Mesodermal cell (in vitro differentiated cells): ENCODE measurements around the gene TSR2.
A peak's percentile ranks its signal among the peaks of the same experiment; 100 is the strongest.
"Not testable (repeated sequence)": the region's sequence is repeated elsewhere in the genome, so short reads cannot be mapped to it uniquely, and the experiment has no call there.

Experiments used
- H3K27ac ChIP-seq: 2 replicates; pipeline ENCODE4 v1.7.0; 2013; ENCODE audit warnings: mild to moderate bottlenecking, low read depth, low read length, moderate library complexity; ENCODE audit not compliant: severe bottlenecking
- H3K36me3 ChIP-seq: 2 replicates; pipeline ENCODE4 v1.7.1; 2013; ENCODE audit warnings: mild to moderate bottlenecking, low read length, moderate library complexity; ENCODE audit not compliant: control insufficient read depth, insufficient read depth
- H3K4me1 ChIP-seq: one replicate; pipeline ENCODE4 v1.7.1; 2013; ENCODE audit warnings: mild to moderate bottlenecking, low read length; ENCODE audit not compliant: insufficient read depth, control insufficient read depth, poor library complexity, severe bottlenecking
- H3K4me3 ChIP-seq: 2 replicates; pipeline ENCODE4 v1.7.0; 2013; ENCODE audit warnings: low read length, control low read depth, mild to moderate bottlenecking; ENCODE audit not compliant: insufficient read depth, poor library complexity, severe bottlenecking; ENCODE audit errors: extremely low read depth
- H3K9me3 ChIP-seq: 2 replicates; pipeline ENCODE4 v1.7.1; 2013; ENCODE audit warnings: mild to moderate bottlenecking, low read length, moderate library complexity; ENCODE audit not compliant: control insufficient read depth
- WGBS, 2 experiments: methylation state at CpG; one replicate each; pipeline ENCODE4 v1.1.5; 2013; ENCODE audit warnings: missing lambda C conversion rate in 2 of 2; ENCODE audit not compliant: insufficient coverage in 2 of 2; 5-methylcytosine and 5-hydroxymethylcytosine counted together

TSR2 gene

DNA sequence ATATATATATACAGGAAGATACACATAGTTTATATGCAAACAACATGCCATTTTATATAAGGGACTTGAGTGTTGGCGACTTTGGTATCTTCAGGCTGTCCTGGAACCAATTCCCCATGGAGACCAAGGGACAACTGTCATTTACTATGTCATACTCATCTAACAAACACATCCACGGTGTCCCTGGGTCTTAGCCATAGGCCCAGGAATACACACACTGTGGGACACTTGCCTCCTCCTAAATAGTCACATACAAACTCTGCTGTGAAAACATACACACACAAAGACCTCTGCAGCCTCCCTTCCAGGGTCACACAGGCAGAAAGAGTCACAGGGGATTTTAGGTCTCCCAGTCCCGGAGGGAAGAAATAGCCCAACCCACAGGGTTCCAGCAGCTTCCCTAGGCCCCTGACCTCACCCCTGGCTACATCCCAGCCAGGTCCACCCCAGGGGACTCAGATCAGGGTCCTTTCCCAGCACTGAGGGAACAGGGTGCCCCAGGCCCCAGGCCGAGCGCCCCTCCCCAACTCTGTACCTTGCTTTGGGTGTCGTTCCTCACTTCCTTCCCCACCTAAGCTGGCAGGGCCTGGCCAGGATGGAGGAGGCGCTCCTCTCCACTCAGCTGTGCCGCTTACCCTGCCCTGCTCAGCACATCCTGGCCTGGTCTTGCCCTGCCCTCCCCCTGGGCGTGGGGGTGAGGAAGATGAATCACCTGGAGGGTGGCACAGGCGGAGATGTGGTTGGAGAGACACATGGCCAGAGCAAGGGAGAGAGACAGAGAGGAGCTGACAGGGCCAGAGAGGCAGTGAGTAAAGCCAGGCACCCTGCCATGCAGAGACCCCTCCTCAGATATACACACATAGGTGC lies 34.0 kb downstream of the TSR2 start:
- H3K4me3 ChIP-seq: no peak overlapping the region
- H3K9me3 ChIP-seq: no peaks in the 10 kb centered on the region
- WGBS, 2 experiments: 100% methylated on average over 1 of the region's 10 CpGs; no CpG with 5 or more reads in 1 of the 2 experiments
- peaks cover 1% of the 10 kb centered on the region for H3K4me1 ChIP-seq
- H3K36me3 ChIP-seq: peaks cover 5% of the 10 kb centered on the region
- H3K27ac ChIP-seq: no peak overlapping the region

DNA sequence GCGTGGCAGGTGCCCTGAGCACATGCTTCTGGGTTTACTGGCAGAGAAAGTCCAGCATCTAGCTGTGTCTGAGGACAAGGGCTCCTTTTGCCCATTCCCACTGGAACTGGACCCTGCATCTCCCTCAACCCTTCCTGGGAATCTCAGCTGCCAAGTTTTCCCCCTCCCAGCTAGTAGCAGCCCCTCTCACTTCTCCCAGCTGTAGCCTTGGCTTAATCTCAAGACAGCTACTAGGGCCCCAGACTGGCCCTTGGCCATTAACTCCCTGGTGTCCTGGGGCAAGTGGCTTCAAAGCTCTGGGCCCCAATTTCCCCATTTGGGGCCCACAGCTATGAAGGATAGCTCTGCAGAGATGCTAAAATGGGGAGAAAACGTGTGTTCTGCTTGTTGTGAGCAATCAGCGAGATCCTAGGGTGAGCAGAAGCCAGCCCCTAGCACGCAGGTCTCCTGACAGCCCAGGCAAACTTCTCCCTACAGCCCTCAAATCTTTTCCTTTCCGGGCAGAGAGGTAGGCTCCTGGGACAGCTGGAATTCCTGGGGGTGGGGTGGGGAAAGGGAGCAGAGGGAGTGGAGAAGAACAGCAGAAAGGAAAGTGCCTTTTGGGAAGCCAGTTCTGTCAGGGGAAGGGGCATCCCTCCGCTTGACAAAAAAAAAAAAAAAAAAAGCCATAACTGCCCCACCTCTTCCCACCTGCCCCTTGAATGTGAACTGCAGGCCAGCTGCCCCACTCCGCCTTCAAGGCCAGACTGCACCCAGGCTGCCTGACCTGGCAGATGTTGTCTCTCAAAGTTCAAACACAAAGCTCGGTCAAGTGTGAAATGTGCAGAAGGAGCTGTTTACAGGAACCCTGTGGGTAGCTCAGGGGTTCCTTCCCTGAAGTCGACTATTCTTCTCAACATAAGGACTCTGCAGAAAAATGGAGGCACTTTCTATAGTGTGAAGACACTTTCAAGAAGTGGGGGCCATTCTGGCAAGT lies 39.2 kb downstream of the TSR2 start:
- 52% methylated on average over 2 of the region's 9 CpGs; no CpG with 5 or more reads in 1 of the 2 experiments for WGBS, 2 experiments

DNA sequence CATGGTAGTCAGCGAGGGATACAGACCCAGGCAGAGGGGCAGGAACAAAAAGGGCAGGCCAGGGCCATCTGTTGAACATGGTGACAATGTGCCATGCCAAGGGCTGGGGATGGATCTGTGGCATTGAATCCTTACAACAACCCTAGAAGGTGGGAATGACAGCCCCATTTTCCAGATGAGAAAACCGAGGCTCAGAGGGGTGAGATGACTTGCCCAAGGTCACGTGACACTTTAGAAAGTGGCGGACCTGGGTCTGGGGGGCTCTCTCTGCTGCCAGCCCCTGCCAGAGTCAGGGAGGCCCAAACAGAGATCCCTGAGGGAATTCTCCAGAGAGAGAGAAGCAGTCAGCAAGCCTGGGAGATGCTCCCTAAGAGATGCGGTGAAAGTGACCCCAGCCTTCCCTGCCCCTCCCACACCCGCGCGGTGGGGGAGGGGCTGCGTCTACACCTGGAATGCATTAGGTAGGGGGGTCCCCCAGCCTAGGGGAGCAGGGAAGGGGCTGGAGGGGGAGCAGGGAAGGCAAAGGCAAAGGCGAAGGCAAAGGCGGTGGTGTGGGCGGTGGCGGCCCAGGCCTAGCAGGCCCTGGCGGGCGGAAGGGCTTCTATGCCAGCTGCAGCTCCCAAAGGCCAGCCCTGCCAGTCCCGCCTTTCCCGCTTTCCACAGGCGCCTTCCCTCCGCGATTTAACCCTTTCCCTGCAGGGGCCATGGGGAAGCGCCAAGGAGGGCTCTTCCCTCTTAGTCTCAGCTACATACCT lies 42.8 kb downstream of the TSR2 start:
- H3K4me1 ChIP-seq: peaks cover 27% of the 10 kb centered on the region
- peak overlapping the region; percentile 80 for H3K27ac ChIP-seq
- H3K4me3 ChIP-seq: no peak overlapping the region
- H3K9me3 ChIP-seq: no peaks in the 10 kb centered on the region
- H3K36me3 ChIP-seq: no peaks in the 10 kb centered on the region
- 25 to 29% methylated on average over 9 to 11 of the region's 21 CpGs for WGBS, 2 experiments

More for the DNA sequence above, 39.2 kb downstream of the TSR2 start:
- Histone ChIP-seq H3K4me1 (peaks cover 24% of the 10 kb centered on the region), H3K36me3 (no peaks in the 10 kb centered on the region), H3K27ac (no peak overlapping the region), H3K9me3 (no peaks in the 10 kb centered on the region), H3K4me3 (no peak overlapping the region)

DNA sequence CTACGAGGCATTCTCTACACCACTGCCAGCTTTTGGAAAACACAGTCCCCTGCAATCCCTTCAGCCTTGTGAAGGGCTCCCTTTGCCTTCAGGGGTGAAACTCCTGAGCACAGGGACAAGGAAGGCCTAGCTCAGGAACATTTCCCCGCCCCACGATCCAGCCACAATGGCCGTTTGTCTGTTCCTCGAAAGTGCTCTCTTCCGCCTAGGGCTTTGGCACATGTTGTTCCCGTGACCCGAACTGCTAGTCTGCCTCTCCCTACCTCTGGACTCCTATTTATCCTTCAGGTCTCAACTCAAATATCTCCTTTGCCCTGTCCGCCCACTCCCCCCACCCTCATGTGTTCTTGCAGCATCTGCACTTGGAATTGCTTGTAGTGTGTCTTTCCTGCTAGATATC lies 43.7 kb downstream of the TSR2 start:
- 62 to 78% methylated on average over 6 of the region's 9 CpGs for WGBS, 2 experiments
- Histone ChIP-seq H3K9me3 (no peaks in the 10 kb centered on the region), H3K4me3 (no peak overlapping the region), H3K27ac (peak overlapping the region; percentile 80), H3K4me1 (peaks cover 27% of the 10 kb centered on the region), H3K36me3 (no peaks in the 10 kb centered on the region)

DNA sequence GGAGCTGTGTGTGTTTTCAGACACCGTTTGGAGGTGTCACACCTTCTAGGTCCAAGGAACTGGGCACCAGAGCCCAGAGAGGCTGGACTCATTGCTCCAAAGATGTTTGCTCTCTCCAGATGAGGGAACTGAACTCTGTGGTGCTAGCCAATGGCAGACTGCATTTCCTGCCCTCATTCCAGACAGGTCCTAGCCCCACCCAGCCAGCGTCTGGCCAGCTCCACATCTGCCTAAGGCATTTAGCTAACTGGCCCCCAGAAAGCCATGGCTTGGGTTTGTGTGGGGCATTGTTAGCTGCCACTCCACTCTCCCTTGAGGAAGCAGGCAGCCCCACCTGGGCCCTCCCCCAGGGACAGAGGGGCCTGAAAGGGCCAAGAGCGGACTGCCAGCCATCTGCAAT lies 44.5 kb downstream of the TSR2 start:
- Histone ChIP-seq H3K27ac (no peak overlapping the region), H3K9me3 (no peaks in the 10 kb centered on the region), H3K4me3 (no peak overlapping the region), H3K4me1 (peaks cover 22% of the 10 kb centered on the region), H3K36me3 (no peaks in the 10 kb centered on the region)
- 0 to 40% methylated on average over 1 of the region's 3 CpGs for WGBS, 2 experiments

DNA sequence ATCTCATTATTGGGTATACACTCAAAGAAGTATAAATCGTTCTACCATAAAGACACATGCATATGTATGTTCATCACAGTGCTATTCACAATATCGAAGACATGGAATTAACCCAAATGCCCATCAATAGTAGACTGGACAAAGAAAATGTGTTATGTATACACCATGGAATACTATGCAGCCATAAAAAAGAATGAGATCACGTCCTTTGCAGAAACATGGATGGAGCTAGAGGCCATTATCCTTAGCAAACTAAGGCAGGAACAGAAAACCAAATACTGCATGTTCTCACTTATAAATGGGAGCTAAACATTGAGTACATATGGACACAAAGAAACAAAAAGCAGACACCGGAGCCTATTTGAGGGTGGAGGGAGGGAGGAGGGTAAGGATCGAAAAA lies 49.6 kb downstream of the TSR2 start:
- WGBS, 2 experiments: no CpG with 5 or more reads among the region's 5 CpGs
- H3K4me3 ChIP-seq, H3K36me3 ChIP-seq, H3K9me3 ChIP-seq, H3K27ac ChIP-seq: not testable (repeated sequence)
- peaks cover 19% of the 10 kb centered on the region for H3K4me1 ChIP-seq

DNA sequence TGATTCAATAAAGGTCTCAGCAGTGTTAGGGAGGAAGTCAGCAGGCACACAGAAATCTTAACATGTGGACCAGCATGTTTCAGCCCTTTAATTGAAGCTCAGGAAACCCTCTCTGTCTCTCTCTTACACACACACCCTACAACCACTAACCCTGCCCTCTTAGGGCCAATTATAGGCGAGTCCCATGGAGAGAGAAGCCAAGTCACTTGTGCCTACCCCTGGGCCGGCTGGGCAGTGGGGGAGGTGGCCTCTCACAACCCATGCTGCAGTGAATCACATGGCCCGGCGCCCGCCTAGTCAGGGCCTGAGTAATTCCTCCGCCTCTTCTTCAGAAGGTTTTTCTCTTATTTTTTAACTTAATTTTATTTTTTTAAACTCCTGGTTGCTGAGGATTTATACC lies 52.1 kb downstream of the TSR2 start:
- no peaks in the 10 kb centered on the region for H3K36me3 ChIP-seq
- H3K9me3 ChIP-seq: no peaks in the 10 kb centered on the region
- WGBS, 2 experiments: 60% methylated on average over 1 of the region's 6 CpGs; no CpG with 5 or more reads in 1 of the 2 experiments
- H3K4me1 ChIP-seq: peaks cover 22% of the 10 kb centered on the region
- no peak overlapping the region for H3K4me3 ChIP-seq
- no peak overlapping the region for H3K27ac ChIP-seq

DNA sequence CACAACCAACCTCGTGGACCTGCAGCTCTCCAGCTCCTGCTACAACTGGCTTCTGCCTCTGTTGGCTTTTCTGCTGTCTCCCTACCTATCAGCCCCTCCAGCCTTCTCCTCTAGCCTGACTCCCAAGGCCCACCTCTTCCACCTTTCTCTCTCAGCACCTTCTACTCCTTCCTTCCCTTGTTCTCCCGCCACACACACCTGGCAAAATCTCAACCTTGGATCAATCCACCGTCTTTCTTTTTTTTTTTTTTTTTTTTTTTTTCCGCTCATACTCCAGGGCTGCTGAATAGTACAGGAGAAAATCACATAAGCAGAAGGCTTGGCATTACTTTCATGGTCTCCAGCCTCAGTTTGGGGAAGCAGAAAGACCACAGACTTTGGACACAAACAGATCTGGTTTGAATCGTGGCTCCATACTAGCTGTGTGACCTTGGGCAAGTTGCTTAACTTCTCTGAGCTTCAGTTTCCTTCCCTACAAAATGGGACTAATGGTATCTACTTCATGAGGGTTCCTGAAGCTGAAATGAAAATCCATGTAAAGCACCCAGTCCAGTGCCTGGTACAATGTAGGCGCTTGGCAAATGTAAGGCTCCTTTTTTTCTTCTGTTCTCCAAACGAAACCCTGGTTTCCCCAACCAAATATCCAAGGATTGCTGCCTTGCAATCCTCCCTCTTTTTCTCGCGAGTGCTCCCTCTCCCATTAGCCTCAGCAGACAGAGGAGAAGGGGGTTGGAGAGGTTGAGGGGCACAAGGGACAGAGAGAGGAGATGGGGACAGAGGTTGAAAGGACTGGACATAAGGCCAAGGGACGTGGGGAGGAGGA lies 54.2 kb downstream of the TSR2 start:
- H3K4me3 ChIP-seq: peak overlapping the region; percentile 59
- H3K36me3 ChIP-seq: no peaks in the 10 kb centered on the region
- no peaks in the 10 kb centered on the region for H3K9me3 ChIP-seq
- H3K27ac ChIP-seq: no peak overlapping the region
- WGBS, 2 experiments: 33 to 70% methylated on average over 2 of the region's 10 CpGs
- peaks cover 22% of the 10 kb centered on the region for H3K4me1 ChIP-seq
